K562 (cell line): ENCODE data around the gene EOLA1. TPM values are rescaled to one million over a fixed set of nuclear protein-coding genes. Genes with fewer than 3 reads are reported as not detected.
A peak's percentile ranks its signal among the peaks of the same experiment; 100 is the strongest.

ENCODE experiments used
- CEBPZ ChIP-seq: fragments of 150-350 bp; IDR thresholded peaks from 2 replicates; pipeline ENCODE4 v1.6.1; 2014; ENCODE audit warnings: low read depth, mild to moderate bottlenecking, low read length, borderline replicate concordance
- EGR1 ChIP-seq: fragments of 450-650 bp; conservative IDR thresholded peaks from 2 replicates; pipeline ENCODE4 v1.6.1; 2017; ENCODE audit warnings: mild to moderate bottlenecking
- GMEB1 ChIP-seq: fragments of 250-450 bp; sonication (Bioruptor Pico); IDR thresholded peaks from 2 replicates; pipeline ENCODE4 v1.4.0; 2020; ENCODE audit warnings: mild to moderate bottlenecking
- HDAC8 ChIP-seq: fragments of 450-650 bp; IDR thresholded peaks from 2 replicates; pipeline ENCODE4 v1.6.1; 2016; ENCODE audit warnings: mild to moderate bottlenecking, missing genetic modification characterization, moderate library complexity, missing compliant biosample characterization
- NRF1 ChIP-seq, 2 experiments: fragments of 450-650 bp; IDR thresholded peaks in 1 of 2; conservative IDR thresholded peaks in 1 of 2; 2 replicates each; pipeline ENCODE4 v1.6.1; 2014; ENCODE audit warnings: mild to moderate bottlenecking in 2 of 2
- PHF8 ChIP-seq: fragments of 200-600 bp; sonication (generic); IDR thresholded peaks from 2 replicates; pipeline ENCODE4 v1.6.1; 2012; ENCODE audit warnings: mixed run types, mild to moderate bottlenecking, inconsistent platforms, low read length, moderate library complexity, borderline replicate concordance
- RREB1 ChIP-seq: fragments of 250-450 bp; sonication (Bioruptor Pico); IDR thresholded peaks from 2 replicates; pipeline ENCODE4 v1.4.0; 2020
- SREBF2 ChIP-seq: sonication (generic); formaldehyde crosslinking; IDR thresholded peaks from 2 replicates; pipeline ENCODE4 v1.4.0; 2020; ENCODE audit warnings: mild to moderate bottlenecking, missing genetic modification reagents
- TSC22D4 ChIP-seq: fragments of 450-650 bp; IDR thresholded peaks from 2 replicates; pipeline ENCODE4 v1.6.1; 2016; ENCODE audit warnings: missing genetic modification characterization, missing biosample characterization, control low read depth
- UBTF ChIP-seq, 2 experiments: IDR thresholded peaks; 2 replicates each; pipeline ENCODE4 v1.6.1; 2012; ENCODE audit warnings: improper control_type of control experiment in 2 of 2, low read depth in 2 of 2, low read length in 2 of 2, borderline replicate concordance in 1 of 2
- ZFP30 ChIP-seq: fragments of 250-450 bp; sonication (Bioruptor Pico); IDR thresholded peaks from 2 replicates; pipeline ENCODE4 v1.8.0; 2022; ENCODE audit warnings: moderate library complexity, mild to moderate bottlenecking, inconsistent platforms, borderline replicate concordance
- ZNF24 ChIP-seq: fragments of 450-650 bp; IDR thresholded peaks from 2 replicates; pipeline ENCODE4 v1.6.1; 2016
- ZNF57 ChIP-seq: fragments of 450-650 bp; formaldehyde crosslinking; IDR thresholded peaks from 2 replicates; pipeline ENCODE4 v1.4.0; 2020; ENCODE audit warnings: mild to moderate bottlenecking, moderate library complexity
- polyA plus RNA-seq, 8 experiments: library from polyadenylated mRNA; depleted of rRNA in 4 of 8; stranded (reverse) in 5 of 8; unstranded in 3 of 8; fragments of >200 nt; fragmentation: Nextera tagmentation in 2 of 8; fragmentation: Illumina TruSeq in 1 of 8; extraction: Ambion mirVana in 2 of 8; extraction: Trizol in 1 of 8; gene quantifications; 2 replicates each; pipeline versions ENCODE4 v1.2.1 to v1.2.3, GENCODE V29; 2011 to 2014; ENCODE audit warnings: inconsistent platforms in 1 of 8, missing spikeins in 1 of 8
- total RNA-seq, 7 experiments: library from RNA; depleted of rRNA in 6 of 7; stranded (reverse); fragments of >200 nt in 6 of 7; fragmentation: Illumina TruSeq in 2 of 7; extraction: Trizol in 2 of 7; gene quantifications; 2 replicates each; pipeline versions ENCODE4 v1.2.1 to v1.2.3, GENCODE V29; 2011 to 2021; ENCODE audit warnings: low replicate concordance in 1 of 7

The EOLA1 gene
- total and polyA plus RNA-seq, 9 of the 15 experiments (the other 6 are each of a cell fraction or from before 2014, with no cell fraction given) = 6.3 to 32.9 (median 18.2) TPM

GRCh38 chrX:149504915-149505651 lies 35.7 kb upstream of the EOLA1 start, which contains the start of gene IDS (continued):
- TF ChIP-seq ZNF57 (CRISPR knock-in tag) = no peak
- TF ChIP-seq NRF1 (conservative IDR thresholded peaks at IDR 0.05 in 1 of 2, IDR thresholded peaks at IDR 0.05 in 1 of 2) = peak; percentile 86 to 87
- TF ChIP-seq HDAC8 (tag) = no peak
- peak; percentile 91 for TF ChIP-seq PHF8
- no peak for TF ChIP-seq RREB1 (CRISPR knock-in tag)
- no peak for TF ChIP-seq CEBPZ
- TF ChIP-seq GMEB1 = peak; percentile 60
- TF ChIP-seq TSC22D4 (tag) = no peak
- TF ChIP-seq SREBF2 (CRISPR knock-in tag) = no peak
- no peak for TF ChIP-seq ZFP30 (CRISPR knock-in tag)
- peak; percentile 83 for TF ChIP-seq EGR1
- TF ChIP-seq UBTF (IDR thresholded peaks at IDR 0.05; ENCODE audit: borderline replicate concordance in 1 of 2, low read depth in 2 of 2, low read length in 2 of 2) = peak in 1 of 2 experiments; percentile 76; a peak in 1 of 4 replicates
- TF ChIP-seq ZNF24 = peak; percentile 41; the same call in 1 of the 2 replicates
